Stimulated activated naive CD8-positive, alpha-beta T cell treated with anti-CD3 and anti-CD28 coated beads, Interleukin-15, amount 100 ng/mL, for 72 hours (primary cell): Measurements from ENCODE around the gene KRTAP10-7.
"Not testable (repeated sequence)": the region's sequence is repeated elsewhere in the genome, so short reads cannot be mapped to it uniquely, and the experiment has no call there.

Source experiments
- ATAC-seq: fragments of 150-1000 bp; cut with Tn5 transposase; 2 replicates; pipeline ENCODE4 v1.10.0; 2021; ENCODE audit warnings: mild to moderate bottlenecking, moderate library complexity
- DNase-seq, 2 donors: peaks; one replicate each; pipeline ENCODE4 v3.0.0; 2021 to 2022
- H3K27ac Mint-ChIP-seq, 2 donors: one replicate each; pipeline ENCODE4 v1.8.0; 2022; ENCODE audit warnings: mild to moderate bottlenecking in 2 of 2, mixed read lengths in 2 of 2, moderate library complexity in 2 of 2
- H3K27me3 Mint-ChIP-seq: one replicate; pipeline ENCODE4 v1.8.0; 2022; ENCODE audit warnings: mixed read lengths
- H3K4me1 Mint-ChIP-seq: one replicate; pipeline ENCODE4 v1.8.0; 2022; ENCODE audit warnings: mild to moderate bottlenecking, mixed read lengths
- H3K4me3 Mint-ChIP-seq, 2 donors: one replicate each; pipeline ENCODE4 v1.8.0; 2022; ENCODE audit warnings: mild to moderate bottlenecking in 2 of 2, mixed read lengths in 2 of 2, moderate library complexity in 1 of 2
- H3K9me3 Mint-ChIP-seq, 2 donors: one replicate each; pipeline ENCODE4 v1.8.0; 2022; ENCODE audit warnings: mixed read lengths in 2 of 2

Gene KRTAP10-7, protein sequence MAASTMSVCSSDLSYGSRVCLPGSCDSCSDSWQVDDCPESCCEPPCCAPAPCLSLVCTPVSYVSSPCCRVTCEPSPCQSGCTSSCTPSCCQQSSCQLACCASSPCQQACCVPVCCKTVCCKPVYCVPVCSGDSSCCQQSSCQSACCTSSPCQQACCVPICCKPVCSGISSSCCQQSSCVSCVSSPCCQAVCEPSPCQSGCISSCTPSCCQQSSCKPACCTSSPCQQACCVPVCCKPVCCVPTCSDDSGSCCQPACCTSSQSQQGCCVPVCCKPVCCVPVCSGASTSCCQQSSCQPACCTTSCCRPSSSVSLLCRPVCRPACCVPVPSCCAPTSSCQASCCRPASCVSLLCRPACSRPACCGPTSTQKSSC

DNA sequence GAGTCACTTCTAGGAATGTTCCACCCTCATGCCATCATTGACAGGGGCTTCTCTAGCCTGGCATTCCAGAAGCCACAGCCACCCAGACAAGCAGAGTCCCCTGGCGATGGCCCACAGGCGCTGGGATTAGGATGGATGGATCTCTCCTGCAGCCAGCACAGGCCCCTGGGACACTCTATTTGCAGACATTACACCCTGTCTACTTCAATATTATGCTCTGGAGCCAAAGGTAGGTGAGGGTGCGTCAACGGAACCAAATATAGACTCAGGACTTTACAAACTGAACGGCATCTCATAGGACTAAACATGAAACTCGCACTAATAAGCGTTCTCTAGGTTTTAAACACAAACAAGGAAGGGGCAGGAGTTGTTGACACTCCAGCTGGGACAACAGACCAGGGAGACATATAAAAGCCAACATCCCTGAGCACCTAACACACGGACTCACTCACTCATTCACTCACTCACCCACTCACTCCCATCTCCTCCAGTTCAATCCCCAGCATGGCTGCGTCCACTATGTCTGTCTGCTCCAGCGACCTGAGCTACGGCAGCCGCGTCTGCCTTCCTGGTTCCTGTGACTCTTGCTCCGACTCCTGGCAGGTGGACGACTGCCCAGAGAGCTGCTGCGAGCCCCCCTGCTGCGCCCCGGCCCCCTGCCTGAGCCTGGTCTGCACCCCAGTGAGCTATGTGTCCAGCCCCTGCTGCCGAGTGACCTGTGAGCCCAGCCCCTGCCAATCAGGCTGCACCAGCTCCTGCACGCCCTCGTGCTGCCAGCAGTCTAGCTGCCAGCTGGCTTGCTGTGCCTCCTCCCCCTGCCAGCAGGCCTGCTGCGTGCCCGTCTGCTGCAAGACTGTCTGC, at the start of gene KRTAP10-7:
Gene KRTAP10-7 (plus strand): TSS at position 480 of the 861 bp plus-strand sequence. CDS start 25 bp downstream, at position 505.
- H3K27ac Mint-ChIP-seq, H3K4me1 Mint-ChIP-seq, H3K4me3 Mint-ChIP-seq, ATAC-seq, H3K27me3 Mint-ChIP-seq, DNase-seq: not testable (repeated sequence)
- H3K9me3 Mint-ChIP-seq, result peaks cover 12 to 20% of the 10 kb centered on the region in 2 donors

DNA sequence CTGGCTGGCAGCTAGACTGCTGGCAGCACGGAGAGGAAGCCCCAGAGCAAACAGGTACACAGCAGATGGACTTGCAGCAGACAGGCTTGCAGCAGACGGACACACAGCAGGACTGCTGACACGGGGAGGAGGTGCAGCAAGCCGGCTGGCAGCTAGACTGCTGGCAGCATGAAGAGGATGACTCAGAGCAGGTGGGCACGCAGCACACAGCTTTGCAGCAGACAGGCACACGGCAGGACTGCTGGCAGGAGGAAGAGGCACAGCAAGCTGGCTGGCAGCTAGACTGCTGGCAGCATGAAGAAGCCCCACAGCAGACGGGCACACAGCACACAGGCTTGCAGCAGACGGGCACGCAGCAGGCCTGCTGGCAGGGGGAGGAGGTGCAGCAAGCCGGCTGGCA, 49.6 kb upstream of the KRTAP10-7 start:
- no peak for DNase-seq
- peaks cover 22 to 40% of the 10 kb centered on the region in 2 donors for H3K9me3 Mint-ChIP-seq
- no peak overlapping the region for H3K4me3 Mint-ChIP-seq
- peaks cover 22% of the 10 kb centered on the region for H3K4me1 Mint-ChIP-seq
- H3K27me3 Mint-ChIP-seq, result no peaks in the 10 kb centered on the region
- ATAC-seq, result no peak
- no peak overlapping the region for H3K27ac Mint-ChIP-seq

DNA sequence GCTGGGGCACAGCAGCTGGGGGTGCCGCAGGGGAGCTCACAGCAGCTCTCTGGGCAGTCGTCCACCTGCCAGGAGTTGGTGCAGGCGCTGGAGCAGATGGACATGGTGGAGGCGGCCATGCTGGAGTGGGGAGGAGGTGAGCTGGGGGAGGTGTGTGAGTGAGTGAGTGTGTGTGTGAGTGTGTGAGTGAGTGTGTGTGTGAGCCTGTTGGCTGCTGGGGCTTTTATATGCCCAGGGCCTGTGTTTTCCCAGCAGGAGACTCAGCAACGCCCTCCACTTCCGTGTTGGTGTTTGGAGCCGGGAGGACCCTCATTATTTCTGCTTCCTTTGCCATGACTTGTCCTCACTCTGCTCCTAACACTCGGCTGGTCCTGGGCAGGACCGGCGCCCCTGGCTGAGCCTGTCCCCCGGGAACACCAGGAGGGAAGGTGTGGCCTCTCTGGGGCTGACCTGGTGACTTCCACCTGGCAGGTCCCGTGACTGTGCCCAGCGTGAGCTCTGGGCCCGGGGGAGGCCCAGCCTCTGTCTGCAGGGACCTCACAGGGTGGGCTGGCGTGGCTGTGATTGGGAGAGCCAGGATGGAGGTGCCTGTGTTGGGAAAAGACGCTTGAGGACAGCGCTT, 48.9 kb upstream of the KRTAP10-7 start, which contains the start of gene KRTAP10-2:
Gene KRTAP10-2 (minus strand): TSS at position 166 of the 622 bp plus-strand sequence. CDS start 47 bp downstream, at position 119.
- Mint-ChIP-seq H3K4me3 (no peak within 1 kb of the TSS), H3K27me3 (no peaks in the 10 kb centered on the region), H3K27ac (no peak within 1 kb of the TSS), H3K9me3 (peaks cover 20 to 38% of the 10 kb centered on the region in 2 donors), H3K4me1 (peaks cover 22% of the 10 kb centered on the region)
- DNase-seq (no peak), ATAC-seq (no peak)

DNA sequence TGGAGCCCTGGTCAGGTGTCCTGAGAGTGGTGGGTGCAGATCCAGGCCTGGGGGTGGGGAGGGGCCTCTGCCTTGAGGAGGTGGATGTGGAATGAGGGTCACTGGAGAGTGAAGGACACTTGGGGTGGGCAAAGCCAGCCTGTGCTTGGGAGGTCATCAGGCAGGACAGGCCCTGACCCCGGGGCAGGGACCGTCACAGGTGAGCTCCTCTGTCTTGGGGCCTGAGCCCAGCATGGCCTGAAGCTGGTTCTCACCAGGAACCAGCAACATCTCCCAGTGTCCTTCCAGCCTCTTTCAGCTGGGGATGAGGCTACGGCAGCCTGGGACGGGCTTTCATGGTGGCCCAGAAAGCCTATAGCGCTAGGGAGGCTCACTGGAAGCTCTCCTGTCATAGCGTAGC, 48.3 kb upstream of the KRTAP10-7 start:
- Mint-ChIP-seq H3K27me3 (no peaks in the 10 kb centered on the region), H3K4me1 (peaks cover 18% of the 10 kb centered on the region), H3K27ac (no peak overlapping the region), H3K4me3 (no peak overlapping the region), H3K9me3 (peaks cover 13 to 32% of the 10 kb centered on the region in 2 donors)
- ATAC-seq, result no peak
- DNase-seq, result no peak

DNA sequence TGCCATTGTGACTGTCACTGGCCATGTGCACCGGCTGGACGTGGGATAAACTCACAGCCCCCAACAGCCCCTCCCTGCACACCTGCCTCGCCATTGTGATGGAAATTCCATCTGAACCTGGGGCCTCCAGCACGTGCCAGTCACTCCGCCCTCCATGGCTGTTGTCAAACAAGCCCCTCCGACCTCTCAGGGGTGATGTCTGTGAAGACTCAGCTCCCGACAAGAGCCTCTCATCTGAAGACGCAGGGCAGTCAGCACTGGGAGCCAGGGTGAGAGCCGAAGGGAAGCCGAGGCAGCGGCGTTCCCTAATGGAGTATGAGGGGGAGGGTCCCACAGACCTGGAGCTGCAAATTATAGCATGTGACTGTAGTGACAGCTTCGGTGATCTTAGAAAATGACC, 47.7 kb upstream of the KRTAP10-7 start:
- Mint-ChIP-seq H3K27ac (no peak overlapping the region), H3K27me3 (no peaks in the 10 kb centered on the region)

DNA sequence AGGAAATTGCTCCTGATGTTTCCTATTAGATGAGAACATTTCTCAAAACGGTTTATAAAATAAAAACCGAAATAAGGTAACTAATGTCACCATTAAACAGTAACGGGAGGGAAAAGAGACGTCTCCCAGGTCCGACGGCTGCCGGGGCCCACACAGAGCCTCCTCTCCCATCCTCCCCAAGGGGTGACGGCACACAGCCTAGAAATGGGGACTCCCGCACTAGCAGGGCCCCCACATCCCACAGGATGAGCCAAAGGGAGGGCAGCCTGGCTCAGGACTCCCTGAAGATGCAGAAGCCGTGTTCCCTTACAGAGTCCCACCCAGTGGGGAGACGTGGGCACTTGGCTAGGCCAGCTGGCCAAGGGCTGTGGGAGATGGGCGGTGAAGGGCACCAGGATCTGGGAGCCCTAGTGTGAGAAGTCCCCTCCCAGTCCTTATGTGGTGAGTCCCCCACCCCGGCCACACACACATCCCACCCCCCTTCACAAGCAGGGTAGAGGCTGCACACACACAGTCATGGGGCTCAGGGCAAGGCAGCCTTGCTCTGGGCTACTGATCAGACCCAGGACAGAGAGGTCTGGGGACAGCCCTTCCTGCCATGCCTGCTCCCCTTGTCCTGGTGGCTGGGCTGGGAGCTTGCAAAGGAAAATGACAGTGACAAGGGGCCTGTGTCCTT, 45.1 kb upstream of the KRTAP10-7 start:
- no peak overlapping the region for H3K4me3 Mint-ChIP-seq
- peaks cover 15 to 32% of the 10 kb centered on the region in 2 donors for H3K9me3 Mint-ChIP-seq
- H3K27ac Mint-ChIP-seq, result no peak overlapping the region
- DNase-seq, result no peak
- no peaks in the 10 kb centered on the region for H3K27me3 Mint-ChIP-seq
- H3K4me1 Mint-ChIP-seq, result peaks cover 4% of the 10 kb centered on the region
- ATAC-seq, result no peak

More for the DNA sequence above, 47.7 kb upstream of the KRTAP10-7 start:
- Mint-ChIP-seq H3K4me3 (no peak overlapping the region), H3K9me3 (peaks cover 8 to 26% of the 10 kb centered on the region in 2 donors), H3K4me1 (peaks cover 13% of the 10 kb centered on the region)
- ATAC-seq (no peak), DNase-seq (no peak)

DNA sequence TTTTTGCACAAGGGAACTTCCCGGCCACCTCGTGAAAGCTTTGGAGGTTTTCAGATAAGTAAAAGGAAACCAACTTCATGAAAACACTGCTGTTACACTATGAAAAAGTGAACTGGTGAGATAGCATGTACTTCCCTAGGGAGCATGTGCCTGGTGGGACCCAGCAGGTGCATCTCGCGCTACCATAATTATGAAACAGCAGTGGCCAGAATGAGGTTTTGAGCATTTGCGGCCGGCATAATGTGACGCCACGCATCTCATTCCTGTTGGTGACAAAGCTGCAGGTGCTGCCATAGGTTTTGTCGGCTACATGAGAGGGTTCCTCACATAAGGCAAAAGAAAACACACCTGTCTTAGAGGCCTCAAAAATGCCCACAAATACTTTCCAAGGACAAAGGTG, 43.5 kb upstream of the KRTAP10-7 start:
- Mint-ChIP-seq H3K27me3 (no peaks in the 10 kb centered on the region), H3K4me3 (no peak overlapping the region), H3K9me3 (peaks cover 23 to 42% of the 10 kb centered on the region in 2 donors), H3K4me1 (no peaks in the 10 kb centered on the region), H3K27ac (no peak overlapping the region)
- DNase-seq (no peak), ATAC-seq (no peak)

DNA sequence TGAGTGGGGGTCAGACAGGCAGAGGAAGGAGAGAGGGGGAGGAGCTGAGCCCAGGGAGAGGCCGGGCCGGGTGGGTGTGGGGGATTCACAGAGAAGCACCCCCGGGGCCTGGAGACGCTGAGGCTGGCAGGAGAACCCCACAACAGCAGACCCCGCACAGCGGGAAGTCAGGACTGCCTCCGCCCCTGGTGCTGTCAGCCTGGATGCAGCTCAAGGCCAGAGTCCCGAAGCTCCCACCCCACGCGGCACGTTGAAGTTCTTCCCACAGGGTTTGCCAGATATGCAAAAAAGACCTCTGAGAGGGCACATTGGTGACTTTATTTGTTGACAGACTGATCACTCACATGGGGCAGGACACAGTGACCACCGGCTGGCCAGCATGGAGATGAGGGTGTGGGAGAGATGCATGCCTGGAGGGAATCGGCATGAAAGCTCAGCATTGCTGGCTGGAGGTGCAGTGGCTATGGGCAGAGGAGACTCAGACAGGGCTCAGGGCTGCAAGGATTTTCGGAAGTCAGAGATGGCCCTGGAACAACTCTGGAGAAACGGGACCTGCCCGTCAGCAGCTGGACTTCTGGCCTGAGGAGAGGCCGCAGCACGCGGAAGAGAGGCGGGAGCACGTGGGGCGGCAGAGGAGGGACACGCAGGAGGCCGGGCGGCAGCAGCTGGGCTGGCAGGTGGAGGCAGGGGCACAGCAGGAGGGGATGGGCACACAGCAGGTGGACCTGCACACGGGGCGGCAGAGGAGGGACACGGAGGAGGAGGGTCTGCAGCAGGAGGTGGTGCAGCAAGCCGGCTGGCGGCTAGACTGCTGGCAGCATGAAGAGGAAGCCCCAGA, 42.7 kb upstream of the KRTAP10-7 start:
- H3K27ac Mint-ChIP-seq, result peak overlapping the region in 1 of 2 donors; percentile 47
- no peaks in the 10 kb centered on the region for H3K27me3 Mint-ChIP-seq
- H3K9me3 Mint-ChIP-seq, result peaks cover 29 to 49% of the 10 kb centered on the region in 2 donors
- ATAC-seq (no peak), DNase-seq (no peak)
- no peak overlapping the region for H3K4me3 Mint-ChIP-seq
- no peaks in the 10 kb centered on the region for H3K4me1 Mint-ChIP-seq

DNA sequence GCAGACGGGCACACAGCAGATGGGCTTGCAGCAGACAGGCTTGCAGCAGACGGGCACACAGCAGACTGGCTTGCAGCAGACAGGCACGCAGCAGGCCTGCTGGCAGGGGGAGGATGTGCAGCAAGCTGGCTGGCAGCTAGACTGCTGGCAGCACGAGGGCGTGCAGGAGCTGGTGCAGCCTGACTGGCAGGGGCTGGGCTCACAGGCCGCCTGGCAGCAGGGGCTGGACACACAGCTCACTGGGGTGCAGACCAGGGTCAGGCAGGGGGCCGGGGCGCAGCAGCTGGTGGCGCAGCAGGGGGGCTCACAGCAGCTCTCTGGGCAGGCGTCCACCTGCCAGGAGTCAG, 42.1 kb upstream of the KRTAP10-7 start:
- ATAC-seq, H3K27ac Mint-ChIP-seq, DNase-seq, H3K4me3 Mint-ChIP-seq, H3K27me3 Mint-ChIP-seq, H3K4me1 Mint-ChIP-seq: not testable (repeated sequence)
- H3K9me3 Mint-ChIP-seq, result peaks cover 29 to 49% of the 10 kb centered on the region in 2 donors

DNA sequence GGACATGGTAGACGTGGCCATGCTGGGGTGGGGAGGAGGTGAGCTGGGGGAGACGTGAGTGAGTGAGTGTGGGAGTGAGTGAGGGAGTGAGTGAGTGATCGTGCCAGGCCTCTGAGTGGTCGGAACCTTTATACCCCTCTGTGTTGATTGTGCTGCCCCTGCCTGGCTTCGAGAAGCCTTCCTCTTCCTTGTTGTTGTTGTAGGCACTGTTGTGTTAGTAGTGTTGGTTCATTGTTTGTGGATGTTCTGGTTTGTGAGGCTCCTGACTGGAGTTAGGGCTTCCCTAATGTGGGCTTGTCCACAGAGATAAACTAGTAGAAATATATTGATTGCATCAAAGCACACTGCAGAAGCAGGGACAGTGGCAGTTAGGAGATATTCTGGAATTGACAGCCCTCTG, 41.7 kb upstream of the KRTAP10-7 start, which contains the start of gene KRTAP10-3:
Gene KRTAP10-3 (minus strand): TSS at position 101 of the 400 bp plus-strand sequence. CDS start 80 bp downstream, at position 21.
- Mint-ChIP-seq H3K9me3 (peaks cover 28 to 51% of the 10 kb centered on the region in 2 donors), H3K27ac (peak within 1 kb of the TSS in 1 of 2 donors; percentile 47), H3K27me3 (no peaks in the 10 kb centered on the region), H3K4me1 (no peaks in the 10 kb centered on the region), H3K4me3 (no peak within 1 kb of the TSS)
- no peak for DNase-seq
- ATAC-seq, result no peak

DNA sequence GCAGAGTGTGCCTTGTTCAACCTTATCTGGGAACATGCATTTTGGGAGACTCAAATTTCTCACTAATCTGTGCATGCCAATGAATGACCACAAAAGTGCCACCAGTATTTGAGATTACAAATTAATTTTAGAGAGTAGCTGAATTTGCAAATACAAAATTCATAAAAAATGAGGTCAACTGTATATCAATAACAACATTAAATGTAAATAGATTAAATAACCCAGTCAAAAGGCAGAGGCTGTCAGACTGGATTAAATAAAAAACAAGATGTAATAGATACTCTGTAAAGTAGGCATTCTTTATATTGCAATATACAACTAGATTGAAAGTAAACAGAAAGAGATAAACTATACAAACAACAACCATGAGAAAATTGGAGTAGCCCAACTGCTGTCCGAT, 36.3 kb upstream of the KRTAP10-7 start:
- no peak overlapping the region for H3K4me3 Mint-ChIP-seq
- no peak for DNase-seq
- ATAC-seq, result no peak
- H3K27me3 Mint-ChIP-seq, result no peaks in the 10 kb centered on the region
- H3K27ac Mint-ChIP-seq, result no peak overlapping the region
- peaks cover 24 to 39% of the 10 kb centered on the region in 2 donors for H3K9me3 Mint-ChIP-seq
- peaks cover 14% of the 10 kb centered on the region for H3K4me1 Mint-ChIP-seq

DNA sequence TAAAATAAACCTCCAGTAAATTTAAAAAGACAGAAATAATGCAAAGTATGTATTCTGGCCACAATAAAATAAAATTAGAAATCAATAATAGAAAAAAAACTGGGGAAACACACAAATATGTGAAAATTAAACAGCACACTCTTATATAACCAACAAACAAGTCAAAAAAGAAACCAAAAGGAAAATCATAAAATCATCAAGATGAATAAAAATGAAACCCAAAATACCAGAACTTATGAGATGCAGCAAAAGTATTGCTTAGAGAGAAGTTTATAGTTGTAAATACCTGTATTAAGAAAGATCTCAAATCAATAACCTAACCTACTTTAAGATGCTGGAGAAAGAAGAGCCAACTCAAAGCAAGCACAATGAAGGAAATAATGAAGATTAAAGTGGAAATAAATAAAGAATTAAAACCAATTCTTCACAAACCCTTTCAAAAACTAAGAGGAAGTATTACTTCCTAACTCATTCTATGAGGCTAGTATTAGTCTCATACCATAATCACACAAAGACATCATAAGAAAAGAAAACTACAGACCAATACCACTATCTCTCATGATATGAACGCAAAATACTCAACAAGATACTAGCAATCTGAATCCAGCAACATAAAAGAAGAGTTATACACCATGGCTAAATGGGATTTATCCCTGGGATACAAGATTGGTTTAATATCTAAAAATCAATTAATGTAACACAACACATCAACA, 35.4 kb upstream of the KRTAP10-7 start:
- peaks cover 14% of the 10 kb centered on the region for H3K4me1 Mint-ChIP-seq
- peak; percentile 60 for ATAC-seq
- peaks cover 22 to 30% of the 10 kb centered on the region in 2 donors for H3K9me3 Mint-ChIP-seq
- DNase-seq, result no peak
- no peaks in the 10 kb centered on the region for H3K27me3 Mint-ChIP-seq
- H3K27ac Mint-ChIP-seq, result peak overlapping the region in 1 of 2 donors; percentile 14
- H3K4me3 Mint-ChIP-seq, result peak overlapping the region; percentile 18 to 55

DNA sequence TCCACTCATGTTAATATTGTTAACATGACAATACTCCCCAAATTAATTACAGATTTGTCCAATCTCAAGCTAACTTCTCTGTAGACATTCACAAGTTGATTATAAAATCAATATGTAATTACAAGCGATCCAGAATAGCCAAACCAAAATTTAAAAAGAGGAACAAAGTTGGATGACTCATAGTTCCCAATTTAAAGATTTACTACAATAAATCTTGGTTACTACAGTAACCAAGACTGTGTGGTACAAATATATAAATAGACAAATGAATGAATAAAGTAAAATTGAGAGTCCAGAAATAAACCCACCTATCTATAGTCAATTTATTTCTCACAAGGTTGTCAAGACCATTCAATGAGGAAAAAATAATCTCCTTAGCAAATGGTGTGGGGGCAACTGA, 34.0 kb upstream of the KRTAP10-7 start:
- DNase-seq (no peak), ATAC-seq (no peak)
- H3K4me1 Mint-ChIP-seq, result peaks cover 14% of the 10 kb centered on the region
- peak overlapping the region in 1 of 2 donors; percentile 67 for H3K27ac Mint-ChIP-seq
- H3K27me3 Mint-ChIP-seq, result no peaks in the 10 kb centered on the region
- H3K9me3 Mint-ChIP-seq, result peaks cover 16 to 22% of the 10 kb centered on the region in 2 donors
- H3K4me3 Mint-ChIP-seq, result no peak overlapping the region
